CD4-positive, alpha-beta T cell treated with Interleukin-4 for 4 hours (primary cell): Measurements from ENCODE around the gene ARID5B.

Experiments
- DNase-seq: peaks from one replicate; pipeline ENCODE4 v3.0.0-alpha.2; 2020

Gene ARID5B

DNA sequence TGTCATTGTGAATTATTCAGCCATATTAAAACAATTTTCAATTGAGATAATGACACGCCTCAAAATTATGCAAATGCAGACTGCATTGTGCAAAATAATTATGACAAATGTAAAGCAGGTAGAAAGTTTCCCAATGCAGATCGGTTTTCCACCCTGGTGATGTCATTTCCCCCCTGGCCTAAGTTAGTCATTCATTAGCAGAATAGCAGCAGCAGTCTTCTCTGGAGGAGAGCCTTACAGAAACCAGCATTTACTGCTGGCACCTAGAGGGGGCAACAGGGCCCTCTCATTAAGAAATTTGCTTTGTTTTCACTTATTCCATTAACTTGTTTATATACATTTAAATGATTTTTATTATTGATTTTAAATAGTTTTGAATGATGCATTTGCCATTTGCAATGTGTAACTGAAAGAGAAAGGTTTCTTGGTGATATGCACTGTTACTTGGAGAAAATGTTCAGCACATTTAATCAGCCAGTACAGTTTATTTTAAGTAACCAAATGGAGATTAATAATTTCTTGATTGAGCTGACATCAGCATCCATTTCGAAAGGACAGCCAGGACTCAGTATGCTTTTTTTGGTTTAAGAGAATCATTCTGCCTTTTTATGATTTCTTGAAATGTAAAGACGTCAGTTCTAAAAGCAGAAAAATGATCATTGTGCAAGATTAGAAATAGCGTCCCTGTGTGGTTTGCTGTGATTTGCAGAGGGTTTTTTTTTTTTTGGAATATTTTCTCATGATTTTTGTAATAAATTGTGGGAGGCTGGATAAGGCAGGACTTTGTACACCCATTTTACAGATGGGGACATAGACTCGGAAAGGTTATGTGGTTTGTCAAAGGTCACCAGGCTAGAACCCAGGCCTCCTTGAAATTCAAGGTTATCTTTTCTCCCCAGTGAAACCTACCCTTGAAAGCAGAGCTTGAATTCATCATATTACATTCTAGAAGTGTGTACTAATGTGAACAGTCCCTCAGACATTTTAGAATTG lies 3.5 kb downstream of the ARID5B start:
- peak; percentile 80 for DNase-seq

- no peak for DNase-seq
These were observed 4.5 kb downstream of the ARID5B start for GRCh38 chr10:61905837-61906561.

GRCh38 chr10:61906562-61906901 lies 5.0 kb downstream of the ARID5B start:
- no peak for DNase-seq

- DNase-seq: no peak
These were observed 5.5 kb downstream of the ARID5B start for GRCh38 chr10:61907011-61907410.

- DNase-seq: no peak
These were observed 6.1 kb downstream of the ARID5B start for GRCh38 chr10:61907587-61907986.

- no peak for DNase-seq
These were observed 8.8 kb downstream of the ARID5B start for GRCh38 chr10:61910226-61910805.

DNA sequence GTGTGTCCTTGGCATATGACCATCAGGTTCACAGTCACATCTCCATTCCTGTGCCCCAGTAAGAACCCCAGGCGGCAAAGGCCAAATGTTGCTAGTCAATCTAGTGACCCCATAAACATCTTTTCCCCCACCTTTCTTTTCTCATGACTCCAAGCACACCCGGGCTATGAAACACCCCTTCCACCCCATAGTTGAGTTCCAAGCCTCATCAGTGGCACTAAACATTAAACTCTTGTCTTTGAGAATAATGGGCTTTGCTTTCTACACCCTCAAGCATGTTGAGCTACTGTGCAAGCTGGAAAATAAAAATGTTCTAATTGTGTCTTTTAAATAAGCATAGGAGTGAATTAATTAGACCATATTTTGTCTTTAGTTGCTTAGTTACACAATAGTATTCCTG lies 9.4 kb downstream of the ARID5B start:
- no peak for DNase-seq

DNA sequence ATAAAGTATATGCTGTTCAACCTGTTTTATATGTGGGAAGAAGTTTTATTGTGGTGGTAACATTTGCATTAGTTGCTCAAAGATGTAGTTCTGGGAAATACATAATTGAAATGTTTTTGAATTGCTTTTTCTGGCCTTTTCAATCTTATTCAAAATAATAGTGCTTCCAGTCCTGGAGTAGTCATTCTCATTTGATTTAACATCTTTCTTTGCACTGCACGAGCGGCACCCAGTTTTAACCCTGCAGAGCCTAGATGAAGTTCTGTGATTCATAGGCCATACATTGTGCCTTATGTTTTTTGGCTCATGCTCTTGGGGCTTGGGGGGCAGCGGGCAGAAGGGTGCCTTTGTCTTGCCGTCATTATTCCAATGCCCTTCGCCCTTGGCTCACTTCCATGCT lies 9.9 kb downstream of the ARID5B start:
- no peak for DNase-seq

DNA sequence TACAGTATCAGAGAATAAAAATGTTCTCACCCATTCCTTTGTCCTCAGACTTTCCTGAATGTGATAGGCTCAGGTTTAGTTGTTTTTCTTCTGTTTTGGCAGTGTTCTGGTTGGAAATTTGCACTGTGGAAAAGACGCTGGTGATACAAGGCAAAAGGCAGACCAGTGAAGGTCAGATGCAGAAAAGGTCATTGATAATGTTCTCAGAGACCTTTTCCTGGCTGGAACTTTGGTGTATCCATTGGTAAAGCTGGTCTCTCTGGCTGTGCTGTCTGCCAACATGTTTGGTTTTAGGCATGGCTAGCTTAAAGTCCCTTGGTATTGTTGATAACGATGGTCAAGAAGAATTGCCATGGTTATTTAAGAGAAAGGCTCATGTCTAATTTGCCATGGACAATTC lies 11.5 kb downstream of the ARID5B start:
- no peak for DNase-seq

DNA sequence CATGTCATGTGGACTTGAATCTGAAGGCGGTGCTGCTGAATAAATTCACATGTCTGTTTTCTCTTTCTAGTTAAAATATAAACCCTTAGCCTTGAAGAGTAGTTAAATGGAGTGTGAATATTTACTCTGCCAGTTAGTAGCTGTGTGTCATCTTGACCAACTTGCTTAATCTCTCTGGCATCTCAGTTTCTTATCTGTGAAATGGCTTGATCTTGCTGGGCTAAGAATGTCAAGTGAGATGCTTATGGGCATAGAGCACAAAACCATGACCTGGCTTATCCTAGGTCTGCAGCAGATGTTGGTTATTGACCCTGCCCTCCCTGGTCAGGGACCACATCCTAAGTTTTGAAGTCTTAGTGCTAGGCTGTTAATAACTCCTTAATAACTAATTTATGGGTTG lies 16.6 kb downstream of the ARID5B start:
- no peak for DNase-seq

DNA sequence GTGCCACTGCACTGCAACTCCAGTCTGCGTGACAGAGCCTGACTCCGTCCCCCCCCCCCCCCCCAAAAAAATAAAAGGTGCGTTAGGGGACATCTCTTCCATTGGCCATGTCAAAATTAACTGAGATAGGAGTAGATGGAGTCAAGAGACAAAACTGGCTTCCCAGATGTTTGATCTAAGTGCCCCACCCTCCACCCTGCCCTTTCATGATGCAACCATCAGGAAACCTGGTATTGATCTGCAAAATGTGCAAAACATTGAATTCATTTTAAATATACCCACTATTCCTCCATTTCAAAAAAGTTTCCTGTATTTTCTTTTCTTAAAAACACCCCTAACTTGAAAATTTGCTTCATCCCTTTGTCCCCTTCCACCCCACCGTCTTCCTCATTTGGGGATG lies 17.5 kb downstream of the ARID5B start:
- no peak for DNase-seq

DNA sequence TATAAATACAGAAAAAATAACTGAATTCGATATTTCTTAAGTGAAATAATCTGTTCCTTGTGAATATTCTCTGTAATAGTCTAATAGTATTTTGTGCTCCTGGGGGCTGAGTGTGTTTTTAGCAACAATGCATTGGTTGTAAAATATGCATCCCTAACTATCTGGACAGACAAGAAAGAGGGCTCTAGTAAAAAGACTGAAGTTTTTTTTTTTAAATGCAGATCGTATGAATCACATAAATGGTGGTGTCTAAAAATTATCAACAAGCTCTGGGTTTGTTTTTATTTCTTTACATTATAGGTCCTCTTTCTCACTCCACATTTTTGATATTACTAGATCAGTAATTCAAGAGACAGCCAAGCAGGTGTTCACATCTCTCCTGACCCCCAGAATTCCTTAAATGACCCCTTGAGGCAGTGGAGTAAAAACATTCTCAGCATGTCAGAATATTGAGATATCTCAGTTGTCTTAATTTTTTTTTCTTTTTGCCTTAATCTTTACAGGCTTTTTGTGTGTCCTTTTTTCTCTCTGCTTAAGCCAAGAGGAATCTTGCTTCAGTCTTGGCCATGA lies 18.2 kb downstream of the ARID5B start:
- DNase-seq: no peak

DNA sequence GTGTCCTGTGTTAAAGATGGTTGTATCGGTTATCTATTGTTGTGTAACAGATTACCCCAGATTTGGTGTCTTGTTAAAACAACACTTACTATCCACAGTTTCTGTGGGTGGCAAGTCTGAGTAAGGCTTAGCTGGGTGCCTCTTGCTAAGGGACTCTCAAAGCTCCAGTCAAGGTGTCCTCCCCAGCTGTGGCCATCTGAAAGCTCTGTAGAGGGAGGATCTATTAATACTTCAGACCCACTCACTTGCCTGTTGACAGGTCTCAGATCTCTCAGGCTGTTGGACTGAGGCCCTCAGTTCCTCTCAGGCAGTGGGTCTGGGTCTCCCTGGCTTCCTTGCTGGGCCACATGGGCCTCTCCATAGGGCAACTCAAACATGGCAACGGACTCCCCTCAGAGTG lies 19.6 kb downstream of the ARID5B start:
- no peak for DNase-seq

- no peak for DNase-seq
These were observed 21.9 kb downstream of the ARID5B start for GRCh38 chr10:61923210-61923949.

DNA sequence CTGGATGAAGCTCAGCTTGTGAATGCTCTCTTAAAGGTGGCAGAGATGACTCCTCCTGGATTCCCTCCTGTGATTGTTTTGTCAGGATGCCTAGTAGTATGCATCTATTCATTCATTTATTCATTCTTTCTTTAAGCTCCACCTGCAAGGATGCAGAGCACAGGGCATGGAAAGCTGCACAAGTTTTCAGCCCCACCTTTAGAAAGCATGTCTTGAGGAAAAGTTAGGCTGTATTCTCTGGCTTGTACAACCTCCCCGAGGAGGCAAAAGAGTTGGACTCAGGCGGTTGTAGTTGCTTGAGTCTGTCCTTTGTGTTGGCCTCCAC lies 22.4 kb downstream of the ARID5B start:
- no peak for DNase-seq

DNA sequence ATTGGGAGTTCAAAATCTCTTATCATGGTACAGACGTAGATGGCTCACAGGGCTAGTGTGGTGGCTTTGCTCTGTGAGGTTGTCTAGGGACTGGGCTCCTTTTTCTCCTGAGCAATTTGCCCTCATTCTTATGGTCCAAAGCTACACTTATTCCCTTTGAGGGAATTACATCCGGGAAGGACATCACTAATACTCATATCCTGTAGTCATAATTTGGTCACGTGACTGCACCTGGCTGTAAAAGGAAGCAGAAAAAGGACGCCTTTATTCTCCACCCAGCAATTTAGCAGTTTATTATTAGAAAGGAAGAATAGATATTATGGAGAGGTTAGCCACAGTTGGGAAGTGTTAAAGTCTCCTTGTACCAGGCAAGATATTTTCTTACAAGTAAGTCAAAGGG lies 28.1 kb downstream of the ARID5B start:
- no peak for DNase-seq

DNA sequence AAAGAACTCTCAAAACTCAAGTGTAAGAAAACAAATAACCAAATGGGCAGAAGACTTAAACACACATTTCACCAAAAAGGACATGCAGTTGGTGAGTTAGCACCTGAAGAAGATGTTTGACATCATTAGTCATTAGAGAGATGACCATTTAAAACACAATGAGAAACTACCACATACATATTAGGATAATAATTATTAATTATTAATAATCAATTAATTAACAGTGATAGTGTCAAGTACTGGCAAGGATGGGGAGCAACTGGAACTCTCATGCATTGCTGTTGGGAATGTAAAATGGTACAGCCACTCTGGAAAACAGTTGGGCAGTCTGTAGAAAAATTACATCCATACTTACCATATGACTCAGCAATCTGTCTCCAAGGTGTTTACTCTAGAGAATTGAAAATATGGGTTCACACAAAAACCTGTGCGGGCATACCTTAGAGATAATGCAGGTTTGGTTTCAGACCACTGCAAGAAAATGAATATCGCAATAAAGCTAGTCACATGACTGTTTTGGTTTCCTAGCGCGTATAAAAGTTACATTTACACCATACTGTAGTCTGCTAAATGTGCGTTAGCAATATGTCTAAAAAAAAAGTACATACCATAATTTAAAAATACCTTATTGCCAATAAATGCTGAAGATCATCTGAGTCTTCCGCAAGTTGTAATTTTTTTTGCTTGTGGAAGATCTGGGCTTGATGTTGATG lies 30.3 kb downstream of the ARID5B start:
- DNase-seq: no peak

DNA sequence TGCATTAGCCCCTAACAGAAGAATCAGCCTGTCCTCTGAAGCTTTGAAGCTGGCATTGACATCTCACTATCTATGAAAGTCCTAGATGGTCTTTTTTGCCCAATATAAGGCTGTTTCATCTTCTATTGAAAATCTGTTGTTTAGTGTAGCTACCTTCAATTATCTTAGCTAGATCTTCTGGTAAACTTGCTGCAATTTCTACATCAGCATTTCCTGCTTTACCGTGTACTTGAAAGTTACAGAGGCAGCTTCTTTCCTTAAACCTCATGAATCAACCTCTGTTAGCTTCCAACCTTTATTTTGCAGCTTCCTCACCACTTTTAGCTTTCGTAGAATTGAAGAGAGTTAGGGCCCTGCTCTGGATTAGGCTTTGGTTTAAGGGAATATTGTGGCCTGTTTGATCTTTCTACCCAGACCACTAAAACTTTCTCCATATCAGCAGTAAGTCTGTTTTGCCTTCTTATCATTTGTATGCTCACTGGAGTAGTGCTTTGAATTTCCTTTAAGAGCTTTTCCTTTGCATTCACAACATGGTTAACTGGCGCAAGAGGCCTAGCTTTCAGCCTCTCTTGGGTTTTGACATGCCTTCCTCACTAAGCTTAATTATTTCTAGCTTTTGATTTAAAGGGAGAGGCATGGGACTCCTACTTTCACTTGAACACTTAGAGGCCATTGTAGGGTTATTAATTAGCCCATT lies 32.5 kb downstream of the ARID5B start:
- peak; percentile 42 for DNase-seq

- DNase-seq: no peak
These were observed 33.6 kb downstream of the ARID5B start for GRCh38 chr10:61935077-61935476.

- no peak for DNase-seq
These were observed 35.3 kb downstream of the ARID5B start for GRCh38 chr10:61936770-61937169.

- peak; percentile 52 for DNase-seq
These were observed 36.3 kb downstream of the ARID5B start for GRCh38 chr10:61937631-61938351.
